GM23248 (cell line): Measurements from ENCODE around the gene TOR1AIP2. TPM values are rescaled to one million over a fixed set of nuclear protein-coding genes. Genes with fewer than 3 reads are reported as not detected.
A peak's percentile ranks its signal among the peaks of the same experiment; 100 is the strongest.
"Not testable (repeated sequence)": the region's sequence is repeated elsewhere in the genome, so short reads cannot be mapped to it uniquely, and the experiment has no call there.

Experiments
- DNase-seq: peaks from one replicate; pipeline ENCODE4 v3.0.0-alpha.2; 2015
- H2AFZ ChIP-seq: fragments of 200-600 bp; sonication (generic); 2 replicates; pipeline ENCODE4 v1.6.1; 2016; ENCODE audit warnings: antibody characterized with exemption
- H3F3A ChIP-seq: fragments of 200-600 bp; sonication (generic); 2 replicates; pipeline ENCODE4 v1.6.1; 2016; ENCODE audit warnings: mild to moderate bottlenecking, antibody characterized with exemption, mixed run types; ENCODE audit not compliant: insufficient read depth
- H3K27ac ChIP-seq: fragments of 200-600 bp; sonication (generic); 2 replicates; pipeline ENCODE4 v1.5.1; 2016; ENCODE audit warnings: mild to moderate bottlenecking
- H3K27me3 ChIP-seq: fragments of 200-600 bp; sonication (generic); replicated peaks from 2 replicates; pipeline ENCODE4 v1.6.1; 2016; ENCODE audit warnings: mild to moderate bottlenecking; ENCODE audit not compliant: insufficient read depth
- H3K36me3 ChIP-seq: fragments of 200-600 bp; sonication (generic); 2 replicates; pipeline ENCODE4 v1.6.1; 2016; ENCODE audit warnings: low read depth, mild to moderate bottlenecking
- H3K4me1 ChIP-seq: fragments of 200-600 bp; sonication (generic); 2 replicates; pipeline ENCODE4 v1.6.1; 2016; ENCODE audit warnings: mild to moderate bottlenecking; ENCODE audit not compliant: insufficient read depth
- H3K4me2 ChIP-seq: fragments of 200-600 bp; sonication (generic); one replicate; pipeline ENCODE4 v1.6.1; 2016; ENCODE audit warnings: mild to moderate bottlenecking; ENCODE audit not compliant: unreplicated experiment
- H3K4me3 ChIP-seq: fragments of 200-600 bp; sonication (generic); 2 replicates; pipeline ENCODE4 v1.5.1; 2016; ENCODE audit warnings: mild to moderate bottlenecking
- H3K79me2 ChIP-seq: fragments of 200-600 bp; sonication (generic); 2 replicates; pipeline ENCODE4 v1.6.1; 2016; ENCODE audit warnings: mild to moderate bottlenecking; ENCODE audit not compliant: insufficient read depth
- H3K9ac ChIP-seq: fragments of 200-600 bp; sonication (generic); 2 replicates; pipeline ENCODE4 v1.6.1; 2016; ENCODE audit warnings: mild to moderate bottlenecking
- H3K9me2 ChIP-seq: fragments of 200-600 bp; sonication (generic); 2 replicates; pipeline ENCODE4 v1.6.1; 2016; ENCODE audit warnings: mixed run types, mild to moderate bottlenecking, moderate library complexity; ENCODE audit not compliant: insufficient read depth
- H3K9me3 ChIP-seq: fragments of 200-600 bp; sonication (generic); one replicate; pipeline ENCODE4 v1.6.1; 2017; ENCODE audit warnings: low read depth
- H4K20me1 ChIP-seq: fragments of 200-600 bp; sonication (generic); 2 replicates; pipeline ENCODE4 v1.6.0; 2016; ENCODE audit not compliant: insufficient read depth
- EZH2 ChIP-seq: fragments of 200-600 bp; sonication (generic); IDR thresholded peaks from 2 replicates; pipeline ENCODE4 v1.6.1; 2018; ENCODE audit warnings: antibody characterized with exemption, mild to moderate bottlenecking; ENCODE audit not compliant: insufficient read depth, poor library complexity, severe bottlenecking
- EZH2phosphoT487 ChIP-seq: fragments of 200-600 bp; sonication (generic); IDR thresholded peaks from 2 replicates; pipeline ENCODE4 v1.6.1; 2018; ENCODE audit warnings: antibody characterized with exemption, moderate library complexity, mild to moderate bottlenecking, low read depth; ENCODE audit not compliant: insufficient read depth
- WGBS, 2 experiments: methylation state at CpG; one replicate each; pipeline ENCODE4 v1.1.6; 2015 to 2017; ENCODE audit warnings: low lambda C conversion rate in 2 of 2, low coverage in 1 of 2; ENCODE audit errors: missing lambda C conversion rate in 2 of 2; 5-methylcytosine and 5-hydroxymethylcytosine counted together
- in situ Hi-C: fragments of 300-500 bp; cut with MboI; formaldehyde crosslinking; loops from 2 replicates; pipeline ENCODE4 v1.15.0; 2020
- polyA plus RNA-seq: library from polyadenylated mRNA; unstranded; fragments of >200 nt; fragmentation: Nextera tagmentation; extraction: Ambion mirVana; gene quantifications from 2 replicates; pipeline ENCODE4 v1.2.1, GENCODE V29; 2016
- total RNA-seq: library from RNA; depleted of rRNA; stranded (reverse); fragments of >200 nt; shearing (Covaris generic); gene quantifications from 2 replicates; pipeline ENCODE4 v1.2.3, GENCODE V29; 2014

Gene TOR1AIP2
- total and polyA plus RNA-seq, 2 experiments from 2014 or later, result 37.2 to 97.1 TPM

GRCh38 chr1:179840107-179840506 is 37.5 kb downstream of the TOR1AIP2 start:
- peaks cover 2% of the 10 kb centered on the region; the same call in 1 of the 2 replicates for H3K79me2 ChIP-seq
- no peak overlapping the region for H3K4me3 ChIP-seq
- H3K4me2 ChIP-seq, result no peak overlapping the region
- no peak overlapping the region for H3K9ac ChIP-seq
- no peaks in the 10 kb centered on the region for H4K20me1 ChIP-seq
- in situ Hi-C loops, result no loop called here
- H3K9me2 ChIP-seq, result no peaks in the 10 kb centered on the region
- no peak overlapping the region for H3K27ac ChIP-seq
- no peaks in the 10 kb centered on the region for H3K9me3 ChIP-seq
- 80 to 83% methylated on average over 3 of the region's 3 CpGs for WGBS, 2 experiments
- no peak for DNase-seq
- no peak for TF ChIP-seq EZH2
- no peak for TF ChIP-seq EZH2phosphoT487
- H3K36me3 ChIP-seq, result peaks cover 19% of the 10 kb centered on the region; the same call in 1 of the 2 replicates
- H2AFZ ChIP-seq, result no peak overlapping the region
- no peaks in the 10 kb centered on the region for H3F3A ChIP-seq
- H3K4me1 ChIP-seq, result no peaks in the 10 kb centered on the region
- H3K27me3 ChIP-seq, result no peaks in the 10 kb centered on the region

- H3K4me3 ChIP-seq, H3K4me2 ChIP-seq, H3F3A ChIP-seq, H3K27me3 ChIP-seq, H3K4me1 ChIP-seq, H4K20me1 ChIP-seq, H2AFZ ChIP-seq, in situ Hi-C loops, H3K27ac ChIP-seq, H3K79me2 ChIP-seq, H3K9me2 ChIP-seq, H3K9me3 ChIP-seq, H3K9ac ChIP-seq, DNase-seq: not testable (repeated sequence)
- peaks cover 10% of the 10 kb centered on the region; the same call in 1 of the 2 replicates for H3K36me3 ChIP-seq
- 98 to 99% methylated on average over 23 to 28 of the region's 38 CpGs for WGBS, 2 experiments
Measured at GRCh38 chr1:179836686-179837445, 40.7 kb downstream of the TOR1AIP2 start.

GRCh38 chr1:179831852-179832699 is 45.5 kb downstream of the TOR1AIP2 start:
- no peak overlapping the region for H3K4me3 ChIP-seq
- DNase-seq, result peak; percentile 27
- in situ Hi-C loops, result no loop called here
- H4K20me1 ChIP-seq, result no peaks in the 10 kb centered on the region
- no peaks in the 10 kb centered on the region for H3K36me3 ChIP-seq
- WGBS, 2 experiments, result 30 to 38% methylated on average over 9 of the region's 9 CpGs
- H3K9me2 ChIP-seq, result no peaks in the 10 kb centered on the region
- H3F3A ChIP-seq, result 0 out of 2 replicates have a peak, but pooled peaks cover 6% of the 10 kb centered on the region
- H3K4me2 ChIP-seq, result no peak overlapping the region
- no peak overlapping the region for H3K27ac ChIP-seq
- H2AFZ ChIP-seq, result no peak overlapping the region
- no peaks in the 10 kb centered on the region for H3K9me3 ChIP-seq
- H3K4me1 ChIP-seq, result no peaks in the 10 kb centered on the region
- no peak overlapping the region for H3K9ac ChIP-seq
- H3K27me3 ChIP-seq, result no peaks in the 10 kb centered on the region; the same call in 1 of the 2 replicates
- H3K79me2 ChIP-seq, result no peaks in the 10 kb centered on the region
- TF ChIP-seq EZH2phosphoT487, result no peak
- TF ChIP-seq EZH2, result no peak

GRCh38 chr1:179831225-179831624 is 46.4 kb downstream of the TOR1AIP2 start:
- no peaks in the 10 kb centered on the region for H3K36me3 ChIP-seq
- WGBS, 2 experiments, result 41 to 52% methylated on average over 3 of the region's 3 CpGs
- H3K9ac ChIP-seq, result no peak overlapping the region
- 0 out of 2 replicates have a peak, but pooled peaks cover 6% of the 10 kb centered on the region for H3F3A ChIP-seq
- no peaks in the 10 kb centered on the region for H4K20me1 ChIP-seq
- no peak overlapping the region for H2AFZ ChIP-seq
- no peaks in the 10 kb centered on the region for H3K79me2 ChIP-seq
- no peak overlapping the region for H3K27ac ChIP-seq
- no peaks in the 10 kb centered on the region; the same call in 1 of the 2 replicates for H3K27me3 ChIP-seq
- no peaks in the 10 kb centered on the region for H3K9me2 ChIP-seq
- DNase-seq, result no peak
- no peak overlapping the region for H3K4me2 ChIP-seq
- no peak for TF ChIP-seq EZH2phosphoT487
- no peak for TF ChIP-seq EZH2
- H3K9me3 ChIP-seq, result no peaks in the 10 kb centered on the region
- H3K4me1 ChIP-seq, result no peaks in the 10 kb centered on the region
- in situ Hi-C loops, result no loop called here
- no peak overlapping the region for H3K4me3 ChIP-seq
